Effector memory CD4-positive, alpha-beta T cell (primary cell): ENCODE data around the gene PPP1R15B.
"Not testable (repeated sequence)": the region's sequence is repeated elsewhere in the genome, so short reads cannot be mapped to it uniquely, and the experiment has no call there.

Source experiments
- DNase-seq, 3 donors: peaks; one replicate each; pipeline ENCODE4 v3.0.0-alpha.2; 2020
- H3K27ac ChIP-seq: 2 replicates; pipeline ENCODE4 v1.7.0; 2013; ENCODE audit warnings: mild to moderate bottlenecking, low read length, moderate library complexity; ENCODE audit not compliant: insufficient read depth, poor library complexity, severe bottlenecking
- H3K27me3 ChIP-seq: replicated peaks from 2 replicates; pipeline ENCODE4 v1.7.0; 2013; ENCODE audit warnings: mild to moderate bottlenecking, low read length; ENCODE audit not compliant: insufficient read depth, control insufficient read depth, poor library complexity, severe bottlenecking
- H3K36me3 ChIP-seq: 2 replicates; pipeline ENCODE4 v1.7.0; 2013; ENCODE audit warnings: mild to moderate bottlenecking, low read length, moderate library complexity; ENCODE audit not compliant: control insufficient read depth, insufficient read depth
- H3K4me1 ChIP-seq: 2 replicates; pipeline ENCODE4 v1.7.0; 2013; ENCODE audit warnings: low read length, mild to moderate bottlenecking; ENCODE audit not compliant: control insufficient read depth, insufficient read depth, poor library complexity, severe bottlenecking
- H3K4me3 ChIP-seq: 2 replicates; pipeline ENCODE4 v1.7.0; 2013; ENCODE audit warnings: low read length, low read depth, mild to moderate bottlenecking; ENCODE audit not compliant: insufficient read depth, poor library complexity, severe bottlenecking
- H3K9me3 ChIP-seq: 2 replicates; pipeline ENCODE4 v1.7.0; 2013; ENCODE audit warnings: mild to moderate bottlenecking, low read length, moderate library complexity; ENCODE audit not compliant: control insufficient read depth

Gene PPP1R15B

DNA sequence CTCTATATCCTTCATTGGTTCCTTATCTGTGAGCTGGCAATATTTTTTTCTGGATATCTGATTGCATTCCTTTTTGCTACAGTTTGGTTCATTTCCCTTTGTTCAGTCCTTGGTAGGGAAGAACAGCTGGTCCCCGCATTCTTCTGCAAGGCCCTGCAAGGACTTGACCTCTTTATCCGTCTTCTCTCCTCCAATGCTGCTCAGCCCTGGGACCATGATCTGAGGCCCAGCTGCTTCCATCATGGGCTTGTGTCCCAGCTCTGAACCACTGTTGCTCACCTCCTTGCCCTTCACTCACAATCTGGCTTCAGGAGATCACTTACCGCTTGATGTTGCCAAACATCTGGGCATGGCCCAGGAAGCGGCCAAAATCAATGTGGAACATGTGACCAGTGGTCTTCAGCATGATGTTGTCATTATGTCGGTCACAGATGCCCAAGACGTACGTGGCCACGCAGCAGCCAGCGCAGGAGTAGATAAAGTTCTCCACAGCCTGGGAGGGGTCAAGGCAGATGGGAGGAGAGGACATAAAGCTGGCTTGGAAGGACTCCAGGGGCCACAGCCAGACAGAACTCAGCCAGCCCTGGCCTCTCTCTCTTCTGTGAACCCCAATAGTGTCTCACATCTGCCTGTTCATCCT, 22.6 kb upstream of the PPP1R15B start:
- no peaks in the 10 kb centered on the region for H3K27me3 ChIP-seq
- DNase-seq: no peak
- H3K4me3 ChIP-seq: no peak overlapping the region
- no peak overlapping the region for H3K27ac ChIP-seq
- no peaks in the 10 kb centered on the region for H3K9me3 ChIP-seq
- H3K36me3 ChIP-seq: peaks cover 61% of the 10 kb centered on the region
- H3K4me1 ChIP-seq: no peaks in the 10 kb centered on the region

DNA sequence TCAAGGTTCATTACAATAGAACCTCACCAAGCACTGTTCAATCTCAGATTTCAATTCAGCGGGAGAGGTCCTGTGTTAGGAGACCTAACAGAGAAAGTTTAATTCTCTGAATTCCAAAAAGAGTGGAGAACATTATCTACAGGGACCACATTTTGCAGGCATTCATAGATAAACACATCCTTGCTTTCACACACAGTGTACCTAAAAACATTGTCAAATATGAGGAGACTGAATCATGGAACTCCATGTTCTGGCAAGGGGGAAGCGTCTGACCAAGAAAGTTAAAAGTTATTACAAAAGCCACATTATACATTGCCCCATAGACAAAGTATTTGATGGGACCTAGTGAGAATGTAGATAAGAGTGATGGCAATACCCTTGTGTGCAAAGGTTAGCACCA, 21.1 kb upstream of the PPP1R15B start:
- Histone ChIP-seq H3K4me3 (no peak overlapping the region), H3K36me3 (peaks cover 55% of the 10 kb centered on the region), H3K27ac (no peak overlapping the region), H3K9me3 (no peaks in the 10 kb centered on the region), H3K27me3 (no peaks in the 10 kb centered on the region), H3K4me1 (no peaks in the 10 kb centered on the region)
- DNase-seq: no peak

- Histone ChIP-seq H3K27me3 (no peaks in the 10 kb centered on the region), H3K36me3 (peaks cover 57% of the 10 kb centered on the region), H3K4me3 (no peak overlapping the region), H3K4me1 (no peaks in the 10 kb centered on the region), H3K27ac (no peak overlapping the region), H3K9me3 (no peaks in the 10 kb centered on the region)
- DNase-seq: peak; percentile 46 to 70 (median 53)
Observed at GRCh38 chr1:204431310-204432184, 19.9 kb upstream of the PPP1R15B start.

DNA sequence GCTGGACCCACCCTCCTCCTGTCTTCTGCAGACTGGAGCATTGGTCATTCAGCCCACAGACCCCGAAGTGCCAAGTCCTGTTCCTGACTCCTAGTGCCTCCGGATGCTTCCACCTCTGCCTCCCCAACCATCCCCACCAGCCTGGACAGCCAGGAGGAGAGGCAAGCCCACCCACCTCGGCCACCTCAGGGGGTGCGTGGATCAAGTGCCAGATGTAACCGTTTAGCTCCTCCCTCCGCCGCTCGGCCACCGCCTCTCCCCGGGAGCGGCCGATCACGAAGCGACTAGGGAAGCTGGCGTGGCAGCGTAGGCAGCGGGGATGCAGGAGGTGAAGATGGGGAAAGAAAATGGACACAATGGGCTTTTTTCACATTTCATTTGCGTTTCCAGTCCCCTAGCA, 18.1 kb upstream of the PPP1R15B start:
- no peak for DNase-seq
- H3K4me3 ChIP-seq: no peak overlapping the region
- H3K27ac ChIP-seq: no peak overlapping the region
- H3K9me3 ChIP-seq: no peaks in the 10 kb centered on the region
- no peaks in the 10 kb centered on the region for H3K4me1 ChIP-seq
- H3K27me3 ChIP-seq: no peaks in the 10 kb centered on the region
- H3K36me3 ChIP-seq: peaks cover 60% of the 10 kb centered on the region

DNA sequence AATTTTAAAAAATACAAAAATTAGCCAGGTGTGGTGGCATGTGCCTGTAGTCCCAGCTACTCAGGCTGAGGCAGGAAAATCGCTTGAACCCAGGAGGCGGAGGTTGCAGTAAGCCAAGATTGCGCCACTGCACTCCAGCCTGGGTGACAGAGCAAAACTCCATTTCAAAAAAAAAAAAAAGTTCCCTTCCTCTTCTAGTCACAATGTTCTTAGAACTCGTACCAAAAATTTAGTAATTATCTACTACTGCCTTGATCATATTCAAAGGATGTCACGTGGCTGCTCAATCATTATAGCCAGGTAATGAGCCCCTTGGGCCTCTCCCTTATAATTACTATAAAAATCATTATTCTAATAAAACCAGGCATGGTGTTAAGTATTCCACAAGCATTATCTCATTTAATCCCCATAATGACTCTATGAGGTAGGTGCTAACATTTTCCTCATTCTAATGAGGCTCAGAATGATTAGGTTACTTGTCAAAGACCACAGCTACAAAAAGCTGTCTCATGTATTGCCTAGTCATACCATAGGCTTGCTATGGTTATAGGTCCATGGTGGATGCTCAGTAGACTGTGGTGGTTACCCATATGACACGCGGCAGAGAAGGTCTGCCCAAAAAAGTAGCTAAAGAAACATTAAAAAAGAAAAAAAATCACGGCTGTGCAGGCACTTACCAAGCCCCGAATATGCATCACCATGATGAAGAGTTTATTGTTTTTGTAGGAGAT, 15.5 kb upstream of the PPP1R15B start:
- Histone ChIP-seq H3K9me3 (no peaks in the 10 kb centered on the region), H3K4me1 (no peaks in the 10 kb centered on the region), H3K27ac (no peak overlapping the region), H3K36me3 (peaks cover 53% of the 10 kb centered on the region), H3K27me3 (no peaks in the 10 kb centered on the region), H3K4me3 (no peak overlapping the region)
- DNase-seq: no peak

- no peak for DNase-seq
- H3K27ac ChIP-seq: no peak overlapping the region
- H3K9me3 ChIP-seq: no peaks in the 10 kb centered on the region
- no peak overlapping the region for H3K4me3 ChIP-seq
- H3K27me3 ChIP-seq: no peaks in the 10 kb centered on the region
- H3K4me1 ChIP-seq: no peaks in the 10 kb centered on the region
- peaks cover 46% of the 10 kb centered on the region for H3K36me3 ChIP-seq
Observed at GRCh38 chr1:204426474-204426873, 14.9 kb upstream of the PPP1R15B start.

DNA sequence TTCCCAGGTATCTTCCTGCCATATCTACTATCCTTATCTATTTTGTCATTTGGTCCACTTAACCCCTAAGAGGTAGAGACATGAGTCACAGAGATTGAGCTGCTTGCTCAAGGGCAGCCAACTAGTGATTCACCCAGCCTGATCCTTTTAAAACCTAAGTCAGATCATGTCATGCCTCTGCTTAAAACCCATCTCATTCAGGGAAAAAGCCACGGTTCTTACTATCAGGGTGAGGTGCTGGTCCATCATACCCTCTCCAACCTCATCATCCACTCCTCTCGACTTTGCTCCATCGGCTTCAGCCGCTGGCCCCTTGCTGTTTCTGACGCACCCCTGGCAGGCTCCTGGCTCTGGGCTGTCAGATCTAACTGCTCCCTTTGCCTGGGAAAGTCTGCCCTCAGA, 14.4 kb upstream of the PPP1R15B start:
- no peak for DNase-seq
- peaks cover 44% of the 10 kb centered on the region for H3K36me3 ChIP-seq
- H3K9me3 ChIP-seq: no peaks in the 10 kb centered on the region
- no peaks in the 10 kb centered on the region for H3K27me3 ChIP-seq
- no peak overlapping the region for H3K4me3 ChIP-seq
- no peak overlapping the region for H3K27ac ChIP-seq
- no peaks in the 10 kb centered on the region for H3K4me1 ChIP-seq

- Histone ChIP-seq H3K27me3 (no peaks in the 10 kb centered on the region), H3K4me1 (no peaks in the 10 kb centered on the region), H3K4me3 (no peak overlapping the region), H3K36me3 (peaks cover 44% of the 10 kb centered on the region), H3K9me3 (no peaks in the 10 kb centered on the region), H3K27ac (no peak overlapping the region)
- no peak for DNase-seq
Observed at GRCh38 chr1:204424621-204425020, 13.0 kb upstream of the PPP1R15B start.

- H3K4me3 ChIP-seq, H3K27ac ChIP-seq, H3K4me1 ChIP-seq, H3K9me3 ChIP-seq, H3K27me3 ChIP-seq, DNase-seq: not testable (repeated sequence)
- H3K36me3 ChIP-seq: peaks cover 34% of the 10 kb centered on the region
Observed at GRCh38 chr1:204422061-204422705, 10.6 kb upstream of the PPP1R15B start.
